SK-N-SH (cell line): ENCODE measurements around the gene CLMP. TPM values are rescaled to one million over a fixed set of nuclear protein-coding genes. Genes with fewer than 3 reads are reported as not detected.

Experiments
- CTCF ChIA-PET: fragments of 300-600, 350-600 bp; formaldehyde crosslinking; extraction: SDS; loops from one replicate; lab custom pipeline; 2021; lab: Yijun Ruan, JAX
- POLR2A ChIA-PET: fragments of 350-600 bp; sonication (Branson Sonifier 250); formaldehyde crosslinking; extraction: SDS; loops from one replicate; lab custom pipeline; 2020; ENCODE audit warnings: antibody characterized with exemption, inconsistent platforms; lab: Yijun Ruan, JAX
- DNase-seq: peaks from one replicate; pipeline ENCODE4 v3.0.0; 2012
- H2AFZ ChIP-seq: fragments of 200-600 bp; sonication (generic); 2 replicates; pipeline ENCODE4 v1.8.1; 2016; ENCODE audit warnings: antibody characterized with exemption, mild to moderate bottlenecking, low read depth
- H3F3A ChIP-seq: fragments of 200-600 bp; sonication (generic); replicated peaks from 2 replicates; pipeline ENCODE3; 2016; ENCODE audit warnings: antibody characterized with exemption, mild to moderate bottlenecking; ENCODE audit not compliant: insufficient read depth
- H3K27ac ChIP-seq, 2 experiments: fragments of 200-500 bp in 1 of 2; fragments of 200-600 bp in 1 of 2; sonication (Bioruptor generic) in 1 of 2; sonication (generic), shearing (Covaris generic) in 1 of 2; 2 replicates each; pipeline versions ENCODE4 v1.5.1 to v1.6.1; 2014 to 2016; ENCODE audit warnings: low read depth in 2 of 2, inconsistent platforms in 1 of 2, low read length in 1 of 2, mild to moderate bottlenecking in 1 of 2, mixed read lengths in 1 of 2
- H3K27me3 ChIP-seq: fragments of 200-600 bp; sonication (generic), shearing (Covaris generic); 2 replicates; pipeline ENCODE4 v1.6.1; 2016; ENCODE audit warnings: mixed run types; ENCODE audit not compliant: insufficient read depth
- H3K36me3 ChIP-seq, 2 experiments: fragments of 200-500 bp in 1 of 2; fragments of 200-600 bp in 1 of 2; sonication (Bioruptor generic) in 1 of 2; sonication (generic) in 1 of 2; replicated peaks in 1 of 2; 2 replicates each; pipeline versions ENCODE3 to v1.5.1; 2014 to 2016; ENCODE audit warnings: low read length in 1 of 2, mild to moderate bottlenecking in 1 of 2; ENCODE audit not compliant: insufficient read depth in 2 of 2, control insufficient read depth in 1 of 2
- H3K4me1 ChIP-seq, 2 experiments: fragments of 200-500 bp in 1 of 2; fragments of 200-600 bp in 1 of 2; sonication (Bioruptor generic) in 1 of 2; sonication (generic), shearing (Covaris generic) in 1 of 2; 2 replicates each; pipeline versions ENCODE4 v1.5.1 to v1.6.1; 2014 to 2016; ENCODE audit warnings: low read depth in 1 of 2, low read length in 1 of 2, mixed run types in 1 of 2; ENCODE audit not compliant: insufficient read depth in 2 of 2, control insufficient read depth in 1 of 2
- H3K4me2 ChIP-seq: fragments of 200-600 bp; sonication (generic), shearing (Covaris generic); 2 replicates; pipeline ENCODE4 v1.6.1; 2017; ENCODE audit warnings: mixed run types
- H3K4me3 ChIP-seq, 2 experiments: fragments of 200-500 bp in 1 of 2; fragments of 200-600 bp in 1 of 2; sonication (Bioruptor generic) in 1 of 2; sonication (generic), shearing (Covaris generic) in 1 of 2; 2 replicates each; pipeline versions ENCODE4 v1.5.1 to v1.8.1; 2014 to 2016; ENCODE audit warnings: low read depth in 2 of 2, inconsistent platforms in 1 of 2, low read length in 1 of 2, mild to moderate bottlenecking in 1 of 2, mixed read lengths in 1 of 2, moderate library complexity in 1 of 2
- H3K79me2 ChIP-seq: fragments of 200-600 bp; sonication (generic); 2 replicates; pipeline ENCODE4 v1.8.1; 2017; ENCODE audit warnings: mild to moderate bottlenecking; ENCODE audit not compliant: insufficient read depth
- H3K9ac ChIP-seq: fragments of 200-600 bp; sonication (generic); 2 replicates; pipeline ENCODE4 v1.6.1; 2017; ENCODE audit warnings: mixed run types
- H3K9me2 ChIP-seq: fragments of 200-600 bp; sonication (generic); 2 replicates; pipeline ENCODE4 v1.6.1; 2017; ENCODE audit warnings: mixed run types
- H3K9me3 ChIP-seq: fragments of 200-600 bp; sonication (generic); 2 replicates; pipeline ENCODE4 v1.6.1; 2017; ENCODE audit warnings: mixed run types, mild to moderate bottlenecking, moderate library complexity
- H4K20me1 ChIP-seq: fragments of 200-600 bp; sonication (generic); 2 replicates; pipeline ENCODE4 v1.6.1; 2017; ENCODE audit warnings: mild to moderate bottlenecking, mixed run types; ENCODE audit not compliant: insufficient read depth
- CHD2 ChIP-seq: fragments of 150-350 bp; IDR thresholded peaks from 2 replicates; pipeline ENCODE4 v1.6.1; 2018; ENCODE audit warnings: low read length; ENCODE audit not compliant: partially characterized antibody
- EP300 ChIP-seq, 2 experiments: IDR thresholded peaks; 2 replicates each; pipeline versions ENCODE4 v1.4.0 to v1.6.1; 2012; ENCODE audit warnings: borderline replicate concordance in 1 of 2, low read depth in 1 of 2, low read length in 1 of 2
- EZH2phosphoT487 ChIP-seq: fragments of 200-600 bp; sonication (generic); IDR thresholded peaks from 2 replicates; pipeline ENCODE4 v1.6.1; 2017; ENCODE audit warnings: low read depth, mixed run types, mild to moderate bottlenecking, antibody characterized with exemption, moderate library complexity, borderline replicate concordance
- FOSL2 ChIP-seq: IDR thresholded peaks from 2 replicates; pipeline ENCODE4 v1.4.0; 2012; ENCODE audit warnings: low read depth, mild to moderate bottlenecking, moderate library complexity, borderline replicate concordance
- GABPA ChIP-seq: IDR thresholded peaks from 2 replicates; pipeline ENCODE4 v1.4.0; 2012; ENCODE audit warnings: low read depth, mild to moderate bottlenecking
- GATA2 ChIP-seq: sonication (generic); formaldehyde crosslinking; IDR thresholded peaks from 2 replicates; pipeline ENCODE4 v1.5.0; 2020; ENCODE audit warnings: mild to moderate bottlenecking, missing genetic modification reagents
- NFIC ChIP-seq: IDR thresholded peaks from 2 replicates; pipeline ENCODE4 v1.4.0; 2012; ENCODE audit warnings: borderline replicate concordance
- RAD21 ChIP-seq: IDR thresholded peaks from 2 replicates; pipeline ENCODE4 v1.6.1; 2012; ENCODE audit warnings: mild to moderate bottlenecking, low read length
- RXRA ChIP-seq: IDR thresholded peaks from 2 replicates; pipeline ENCODE4 v1.4.0; 2012; ENCODE audit warnings: low read depth, mild to moderate bottlenecking, borderline replicate concordance
- SIN3A ChIP-seq: IDR thresholded peaks from 2 replicates; pipeline ENCODE4 v1.6.1; 2012; ENCODE audit warnings: low read depth, mild to moderate bottlenecking, low read length, moderate library complexity, borderline replicate concordance
- SMC3 ChIP-seq: IDR thresholded peaks from 2 replicates; pipeline ENCODE4 v1.6.1; 2012; ENCODE audit warnings: low read depth, low read length, improper control_type of control experiment
- TAF1 ChIP-seq: IDR thresholded peaks from 2 replicates; pipeline ENCODE4 v1.6.1; 2012; ENCODE audit warnings: low read depth, mild to moderate bottlenecking, low read length, moderate library complexity, borderline replicate concordance
- TCF12 ChIP-seq: IDR thresholded peaks from 2 replicates; pipeline ENCODE4 v1.4.0; 2012
- YY1 ChIP-seq: IDR thresholded peaks from 2 replicates; pipeline ENCODE4 v1.4.0; 2012; ENCODE audit warnings: low read depth, mild to moderate bottlenecking
- WGBS: methylation state at CpG from one replicate; pipeline ENCODE4 v1.1.6; 2017; ENCODE audit warnings: low lambda C conversion rate; 5-methylcytosine and 5-hydroxymethylcytosine counted together
- polyA plus RNA-seq, 3 experiments: library from polyadenylated mRNA; depleted of rRNA; stranded (reverse); fragments of >200 nt; gene quantifications; 2 replicates each; pipeline ENCODE4 v1.2.3, GENCODE V29; 2012
- TF ChIP-seq, protein P1 (sequence below): IDR thresholded peaks from 2 replicates; pipeline ENCODE4 v1.4.0; 2012; ENCODE audit warnings: low read depth
- TF ChIP-seq, protein P2 (sequence below): IDR thresholded peaks from 2 replicates; pipeline ENCODE4 v1.4.0; 2012; ENCODE audit warnings: low read depth, borderline replicate concordance

Gene CLMP
- polyA plus RNA-seq, 1 of the 3 experiments (the other 2 are of a cell fraction): 61.9 TPM

DNA sequence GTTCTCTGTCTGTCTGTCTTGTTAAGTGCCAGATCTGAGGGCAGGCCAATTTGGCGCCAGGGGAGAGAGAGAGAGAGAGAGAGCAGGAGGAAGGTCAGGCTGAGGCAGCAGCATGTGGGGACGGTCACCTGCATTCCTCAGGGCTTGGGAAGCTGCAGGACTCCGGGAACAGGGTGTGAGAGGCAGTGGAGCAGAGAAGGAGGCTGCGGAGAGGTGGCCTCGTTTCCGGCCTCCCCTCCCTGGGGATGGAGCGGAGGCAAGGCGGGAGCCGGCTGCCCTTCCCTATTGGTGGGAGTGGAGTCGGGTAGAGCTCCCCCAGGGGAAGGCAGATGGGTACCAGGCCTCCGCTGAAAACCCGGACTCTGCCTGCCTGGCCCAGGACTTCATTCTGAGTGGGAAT lies 9.7 kb downstream of the CLMP start:
- TF ChIP-seq YY1 (no peak), EZH2phosphoT487 (no peak), TCF12 (no peak), SMC3 (no peak), SIN3A (no peak), RXRA (no peak), EP300 (IDR thresholded peaks at IDR 0.05; ENCODE audit: borderline replicate concordance in 1 of 2, low read depth in 1 of 2, low read length in 1 of 2) (no peak), CHD2 (no peak), NFIC (no peak), GATA2 (no peak), TAF1 (no peak), RAD21 (no peak), FOSL2 (no peak)
- TF ChIP-seq, protein P1, sequence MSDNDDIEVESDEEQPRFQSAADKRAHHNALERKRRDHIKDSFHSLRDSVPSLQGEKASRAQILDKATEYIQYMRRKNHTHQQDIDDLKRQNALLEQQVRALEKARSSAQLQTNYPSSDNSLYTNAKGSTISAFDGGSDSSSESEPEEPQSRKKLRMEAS: no peak
- Histone ChIP-seq H3K4me1 (peaks cover 21 to 73% of the 10 kb centered on the region in 2 experiments), H3K36me3 (peaks cover 7 to 13% of the 10 kb centered on the region in 2 experiments), H3K27ac (0 out of 4 replicates have a peak overlapping the region, but pooled peaks of 1 of the 2 experiments have one; percentile 5), H3K9me2 (no peaks in the 10 kb centered on the region), H3K4me3 (no peak overlapping the region), H3K27me3 (no peaks in the 10 kb centered on the region), H2AFZ (no peak overlapping the region), H4K20me1 (no peaks in the 10 kb centered on the region), H3K9me3 (no peaks in the 10 kb centered on the region), H3K9ac (no peak overlapping the region), H3K4me2 (no peak overlapping the region), H3F3A (peaks cover 36% of the 10 kb centered on the region), H3K79me2 (peaks cover 85% of the 10 kb centered on the region)
- DNase-seq: no peak
- ChIA-PET CTCF (interaction anchor here (1.2 to 2.2 kb wide), 2 partner anchors 62 to 73 kb away, joined by 6 read pairs; no protein-coding TSS in a partner anchor), POLR2A (interaction anchor here (1.0 kb wide), 1 partner anchor 64 kb away, joined by 3 read pairs; no protein-coding TSS in a partner anchor)
- 83% methylated on average over 11 of the region's 12 CpGs for WGBS

DNA sequence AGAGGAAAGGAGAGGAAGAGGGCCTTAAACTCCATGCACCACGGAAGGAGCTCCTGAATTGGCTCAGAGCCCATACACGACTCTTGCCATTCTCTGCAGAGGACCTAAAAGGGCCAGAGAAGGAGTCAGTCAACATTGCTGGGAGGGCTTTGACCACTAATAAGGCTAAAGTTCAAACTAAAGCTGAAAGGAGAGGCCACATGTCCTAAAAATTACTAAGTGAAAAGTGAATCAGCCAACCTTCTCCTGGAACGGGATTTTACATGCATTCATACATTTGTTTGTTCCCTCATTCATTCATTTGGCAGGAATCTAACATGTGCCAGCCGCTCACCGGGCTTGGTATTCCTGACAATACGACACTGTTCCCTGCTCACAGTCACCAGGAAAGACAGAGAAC lies 10.5 kb downstream of the CLMP start:
- TF ChIP-seq, protein P2, sequence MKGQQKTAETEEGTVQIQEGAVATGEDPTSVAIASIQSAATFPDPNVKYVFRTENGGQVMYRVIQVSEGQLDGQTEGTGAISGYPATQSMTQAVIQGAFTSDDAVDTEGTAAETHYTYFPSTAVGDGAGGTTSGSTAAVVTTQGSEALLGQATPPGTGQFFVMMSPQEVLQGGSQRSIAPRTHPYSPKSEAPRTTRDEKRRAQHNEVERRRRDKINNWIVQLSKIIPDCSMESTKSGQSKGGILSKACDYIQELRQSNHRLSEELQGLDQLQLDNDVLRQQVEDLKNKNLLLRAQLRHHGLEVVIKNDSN: no peak
- TF ChIP-seq EZH2phosphoT487 (no peak), GABPA (no peak), FOSL2 (no peak)
- Histone ChIP-seq H3K4me2 (peak overlapping the region; percentile 33; the same call in 1 of the 2 replicates), H3K79me2 (peaks cover 85% of the 10 kb centered on the region), H3K9me2 (no peaks in the 10 kb centered on the region), H4K20me1 (no peaks in the 10 kb centered on the region), H3K36me3 (peaks cover 3 to 12% of the 10 kb centered on the region in 2 experiments), H3F3A (peaks cover 35% of the 10 kb centered on the region), H3K9ac (no peak overlapping the region), H3K27me3 (no peaks in the 10 kb centered on the region), H3K27ac (0 out of 4 replicates have a peak overlapping the region, but pooled peaks of 1 of the 2 experiments have one; percentile 5), H3K4me1 (peaks cover 20 to 79% of the 10 kb centered on the region in 2 experiments), H2AFZ (no peak overlapping the region), H3K4me3 (no peak overlapping the region), H3K9me3 (no peaks in the 10 kb centered on the region)
- ChIA-PET POLR2A (interaction anchor here (1.0 kb wide), 1 partner anchor 65 kb away, joined by 3 read pairs; no protein-coding TSS in a partner anchor), CTCF (interaction anchor here (0.6 to 2.7 kb wide), 4 partner anchors 18 to 123 kb away, joined by 3 to 16 read pairs (median 4); no protein-coding TSS in a partner anchor)
- DNase-seq: no peak
- 58% methylated on average over 6 of the region's 6 CpGs for WGBS
